Fibroblast of lung (primary cell): ENCODE results near the gene VAC14.

ENCODE experiments used
- CTCF ChIP-seq, 2 donors: IDR thresholded peaks in 1 of 2; conservative IDR thresholded peaks in 1 of 2; 1 replicate in 1 of 2; 2 replicates in 1 of 2; pipeline ENCODE4 v1.5.1; 2011 to 2012; ENCODE audit warnings: low read length in 2 of 2, control low read depth in 1 of 2, inconsistent platforms in 1 of 2, low read depth in 1 of 2, mild to moderate bottlenecking in 1 of 2
- EZH2 ChIP-seq: IDR thresholded peaks from 2 replicates; pipeline ENCODE4 v1.5.1; 2012; ENCODE audit warnings: low read length, control low read depth, mild to moderate bottlenecking; ENCODE audit errors: missing control alignments

- no peak for TF ChIP-seq CTCF (conservative IDR thresholded peaks at IDR 0.05 in 1 of 2, IDR thresholded peaks at IDR 0.05 in 1 of 2; ENCODE audit: low read depth in 1 of 2, low read length in 2 of 2)
- no peak for TF ChIP-seq EZH2
Measured at GRCh38 chr16:70706948-70707465, 94.0 kb downstream of the VAC14 start.
